ENCODE measurements around the gene CAPN1. TPM values are rescaled to one million over a fixed set of nuclear protein-coding genes. Genes with fewer than 3 reads are reported as not detected.

Gene CAPN1
- total RNA-seq, 4 donors from 2014 or later, result 467 to 627 (median 561) TPM

GRCh38 chr11:65213322-65214211 lies 31.8 kb downstream of the CAPN1 start:
- TF ChIP-seq POLR2A (IDR thresholded peaks at IDR 0.05) (no peak), CTCF (IDR thresholded peaks at IDR 0.05) (no peak), POLR2AphosphoS5 (IDR thresholded peaks at IDR 0.05) (no peak), EP300 (IDR thresholded peaks at IDR 0.05) (no peak)
- Histone ChIP-seq H3K36me3 (peaks cover 36% of the 10 kb centered on the region), H3K9me3 (no peaks in the 10 kb centered on the region), H3K27me3 (no peaks in the 10 kb centered on the region), H3K27ac (no peak overlapping the region), H3K4me1 (no peaks in the 10 kb centered on the region), H3K4me3 (no peak overlapping the region)
- peak in 1 of 2 donors; percentile 78 for DNase-seq (ENCODE audit: low spot score in 2 of 2)
- WGBS, result 36% methylated on average over 16 of the region's 26 CpGs

GRCh38 chr11:65214212-65214845 lies 32.6 kb downstream of the CAPN1 start:
- Histone ChIP-seq H3K27ac (no peak overlapping the region), H3K4me3 (no peak overlapping the region), H3K9me3 (no peaks in the 10 kb centered on the region), H3K4me1 (peaks cover 1% of the 10 kb centered on the region), H3K27me3 (no peaks in the 10 kb centered on the region), H3K36me3 (peaks cover 29% of the 10 kb centered on the region)
- DNase-seq (ENCODE audit: low spot score in 2 of 2), result no peak
- 83% methylated on average over 8 of the region's 16 CpGs for WGBS
- TF ChIP-seq EP300 (IDR thresholded peaks at IDR 0.05), result no peak

GRCh38 chr11:65215441-65216076 lies 33.8 kb downstream of the CAPN1 start:
- Histone ChIP-seq H3K27me3 (no peaks in the 10 kb centered on the region), H3K9me3 (no peaks in the 10 kb centered on the region), H3K4me3 (no peak overlapping the region), H3K27ac (no peak overlapping the region), H3K36me3 (peaks cover 17% of the 10 kb centered on the region), H3K4me1 (peaks cover 5% of the 10 kb centered on the region)
- 91% methylated on average over 24 of the region's 24 CpGs for WGBS
- DNase-seq (ENCODE audit: low spot score in 2 of 2), result peak in 1 of 2 donors; percentile 78
- no peak for TF ChIP-seq POLR2A (IDR thresholded peaks at IDR 0.05)
- no peak for TF ChIP-seq CTCF (IDR thresholded peaks at IDR 0.05)

- 94% methylated on average over 4 of the region's 6 CpGs for WGBS
- H3K4me1 ChIP-seq, result peaks cover 5% of the 10 kb centered on the region
- H3K27ac ChIP-seq, result no peak overlapping the region
- no peaks in the 10 kb centered on the region for H3K27me3 ChIP-seq
- peaks cover 4% of the 10 kb centered on the region for H3K36me3 ChIP-seq
- no peaks in the 10 kb centered on the region for H3K9me3 ChIP-seq
- TF ChIP-seq POLR2A (IDR thresholded peaks at IDR 0.05) (no peak), POLR2AphosphoS5 (IDR thresholded peaks at IDR 0.05) (no peak), CTCF (IDR thresholded peaks at IDR 0.05) (no peak), EP300 (IDR thresholded peaks at IDR 0.05) (no peak)
- no peak overlapping the region for H3K4me3 ChIP-seq
- DNase-seq (ENCODE audit: low spot score in 2 of 2), result peak in 1 of 2 donors; percentile 62
These were observed 35.1 kb downstream of the CAPN1 start for GRCh38 chr11:65216830-65217229.

GRCh38 chr11:65217441-65218423 lies 36.0 kb downstream of the CAPN1 start:
- no peak overlapping the region for H3K27ac ChIP-seq

More at GRCh38 chr11:65217441-65218423, 36.0 kb downstream of the CAPN1 start:
- peak in 1 of 2 donors; percentile 74 for DNase-seq (ENCODE audit: low spot score in 2 of 2)
- 91% methylated on average over 13 of the region's 19 CpGs for WGBS
- no peaks in the 10 kb centered on the region for H3K9me3 ChIP-seq
- peaks cover 5% of the 10 kb centered on the region for H3K4me1 ChIP-seq
- no peaks in the 10 kb centered on the region for H3K27me3 ChIP-seq
- H3K4me3 ChIP-seq, result no peak overlapping the region
- H3K36me3 ChIP-seq, result no peaks in the 10 kb centered on the region
- TF ChIP-seq POLR2A (IDR thresholded peaks at IDR 0.05) (no peak), CTCF (IDR thresholded peaks at IDR 0.05) (no peak), POLR2AphosphoS5 (IDR thresholded peaks at IDR 0.05) (no peak), EP300 (IDR thresholded peaks at IDR 0.05) (no peak)

Measured in suprapubic skin (tissue), 4 donors.